ENCODE data around the gene GTF2F2. TPM values are rescaled to one million over a fixed set of nuclear protein-coding genes. Genes with fewer than 3 reads are reported as not detected.
A peak's percentile ranks its signal among the peaks of the same experiment; 100 is the strongest.

The GTF2F2 gene
- total RNA-seq, 1 experiment from 2014 or later: 40.1 TPM

DNA sequence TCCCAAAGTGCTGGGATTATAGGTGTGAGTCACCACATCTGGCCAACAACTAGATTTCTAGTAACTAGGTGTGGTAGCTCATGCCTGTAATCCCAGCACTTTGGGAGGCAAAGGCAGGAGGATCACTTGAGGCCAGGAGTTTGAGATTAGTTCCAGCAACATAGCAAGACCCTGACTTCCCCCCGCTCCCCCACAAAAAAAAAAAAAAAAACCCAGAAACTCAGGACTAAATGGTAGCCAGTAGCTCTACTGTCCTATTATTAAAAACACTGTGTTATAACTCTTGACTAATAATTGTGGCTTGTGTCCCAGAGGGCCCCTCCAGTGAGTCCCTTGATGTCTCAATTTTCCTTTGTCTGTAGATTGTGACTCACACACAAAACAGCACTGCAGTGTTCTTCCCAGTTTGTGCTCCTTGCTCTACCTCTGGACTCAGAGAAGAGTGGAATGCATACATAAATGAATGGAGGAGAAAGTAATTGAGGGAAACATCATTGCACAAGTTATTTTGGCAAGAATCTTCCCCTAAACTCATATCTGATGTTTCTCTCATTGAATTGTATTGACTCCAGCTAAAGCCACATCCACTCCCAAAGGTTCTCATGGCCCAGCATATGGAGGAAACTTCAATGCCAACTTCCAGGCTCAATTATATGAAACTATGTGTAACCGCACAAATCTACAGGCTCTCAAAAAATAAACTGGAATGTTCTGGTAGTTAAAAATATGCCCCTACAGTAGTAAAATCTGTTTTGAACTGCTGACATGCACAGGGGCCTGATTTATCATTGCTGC, 211.9 kb downstream of the GTF2F2 start:
- H4K20me1 ChIP-seq (ENCODE audit: insufficient read depth): peaks cover 23% of the 10 kb centered on the region; the same call in 1 of the 2 replicates
- H3K9ac ChIP-seq (ENCODE audit: low read length): peak overlapping the region; percentile 38
- intact Hi-C loops (cut with micrococcal nuclease): no loop called here
- ChIA-PET CTCF (interaction anchor here (1.0 to 1.8 kb wide), 2 partner anchors 282 to 285 kb away, joined by 4 read pairs; no protein-coding TSS in a partner anchor), RAD21 (ENCODE audit: low non-redundant PET in 1 of 2, low total read pairs in 2 of 2, uncharacterized antibody in 2 of 2, unreplicated experiment in 2 of 2) (no interaction called here), POLR2A (interaction anchor here (0.6 to 3.1 kb wide), 5 partner anchors 9 to 897 kb away, joined by 4 to 29 read pairs (median 5); partner anchors contain the start of gene TPT1)
- no peaks in the 10 kb centered on the region for H3K9me2 ChIP-seq (ENCODE audit: insufficient read depth)
- H3K36me3 ChIP-seq (ENCODE audit: control insufficient read depth in 1 of 2, insufficient read depth in 2 of 2, low read length in 2 of 2): peaks cover 10 to 18% of the 10 kb centered on the region in 2 experiments
- DNase-seq (ENCODE audit: low read depth, low spot score): peak; percentile 85
- ATAC-seq: peak; percentile 74
- TF ChIP-seq JUND (IDR thresholded peaks at IDR 0.05) (no peak), CEBPB (IDR thresholded peaks at IDR 0.05; ENCODE audit: low read depth) (no peak), TCF7L2 (IDR thresholded peaks at IDR 0.05; ENCODE audit: borderline replicate concordance, extremely low read depth, insufficient read depth, insufficient read length) (peak; percentile 61), POLR2AphosphoS5 (IDR thresholded peaks at IDR 0.05; ENCODE audit: low read depth, low read length) (peak; percentile 52), YY1 (IDR thresholded peaks at IDR 0.05; ENCODE audit: extremely low read depth, insufficient replicate concordance, low read depth, low read length) (no peak)
- H3K4me3 ChIP-seq (replicated peaks in 1 of 2; ENCODE audit: low read depth in 1 of 2, low read length in 2 of 2): peak overlapping the region in 1 of 2 experiments; percentile 0; a peak in 1 of 4 replicates
- H3K9me3 ChIP-seq (ENCODE audit: control insufficient read depth in 1 of 2, insufficient read depth in 1 of 2, low read depth in 1 of 2, low read length in 2 of 2): no peaks in the 10 kb centered on the region
- H3K4me2 ChIP-seq (ENCODE audit: low read length): peak overlapping the region; percentile 44
- H3K79me2 ChIP-seq (ENCODE audit: insufficient read depth, low read length): peaks cover 13% of the 10 kb centered on the region
- peak overlapping the region; percentile 78 for H3K27ac ChIP-seq (ENCODE audit: low read depth, low read length)
- no TSS peak for BruUV-seq (replicated peaks)
- peaks cover 51 to 82% of the 10 kb centered on the region in 2 experiments for H3K4me1 ChIP-seq (ENCODE audit: control insufficient read depth in 1 of 2, insufficient read depth in 2 of 2, low read length in 2 of 2)
- no peaks in the 10 kb centered on the region for H3K27me3 ChIP-seq (ENCODE audit: insufficient read depth, low read length)
- H2AFZ ChIP-seq (ENCODE audit: low read depth, low read length, poor library complexity, severe bottlenecking): no peak overlapping the region

DNA sequence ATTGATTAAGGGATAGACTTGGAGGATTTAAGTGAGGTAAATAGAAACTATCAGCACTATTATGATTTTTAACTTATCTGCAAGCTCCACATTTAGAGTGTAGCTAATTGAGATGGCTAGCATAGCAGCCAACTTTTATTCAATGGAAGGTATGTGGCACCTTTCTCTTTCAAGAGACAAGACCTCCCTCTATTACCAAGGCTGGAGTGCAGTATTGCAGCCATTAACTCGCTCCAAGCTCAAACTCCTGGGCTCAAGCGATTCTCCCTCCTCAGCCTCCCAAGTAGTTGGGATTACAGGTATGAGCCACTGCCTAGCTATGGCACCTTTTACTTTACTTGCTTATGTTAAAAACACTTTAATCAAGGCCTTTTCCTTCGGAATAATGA, 212.5 kb downstream of the GTF2F2 start:
- peaks cover 16 to 24% of the 10 kb centered on the region in 2 experiments for H3K36me3 ChIP-seq (ENCODE audit: control insufficient read depth in 1 of 2, insufficient read depth in 2 of 2, low read length in 2 of 2)
- peaks cover 51 to 82% of the 10 kb centered on the region in 2 experiments for H3K4me1 ChIP-seq (ENCODE audit: control insufficient read depth in 1 of 2, insufficient read depth in 2 of 2, low read length in 2 of 2)
- H3K4me3 ChIP-seq (replicated peaks in 1 of 2; ENCODE audit: low read depth in 1 of 2, low read length in 2 of 2): peak overlapping the region in 1 of 2 experiments; percentile 0; a peak in 1 of 4 replicates
- H3K9ac ChIP-seq (ENCODE audit: low read length): peak overlapping the region; percentile 38
- POLR2A ChIA-PET: interaction anchor here (0.5 to 3.1 kb wide), 5 partner anchors 9 to 678 kb away, joined by 3 to 29 read pairs (median 5); partner anchors contain the start of gene TPT1
- DNase-seq (ENCODE audit: low read depth, low spot score) (no peak), ATAC-seq (peak; percentile 17)
- RAD21 ChIA-PET (ENCODE audit: low non-redundant PET in 1 of 2, low total read pairs in 2 of 2, uncharacterized antibody in 2 of 2, unreplicated experiment in 2 of 2): no interaction called here
- no peaks in the 10 kb centered on the region for H3K9me2 ChIP-seq (ENCODE audit: insufficient read depth)
- no peaks in the 10 kb centered on the region for H3K9me3 ChIP-seq (ENCODE audit: control insufficient read depth in 1 of 2, insufficient read depth in 1 of 2, low read depth in 1 of 2, low read length in 2 of 2)
- peak overlapping the region; percentile 78 for H3K27ac ChIP-seq (ENCODE audit: low read depth, low read length)
- H4K20me1 ChIP-seq (ENCODE audit: insufficient read depth): peaks cover 29% of the 10 kb centered on the region; the same call in 1 of the 2 replicates
- no TSS peak for BruUV-seq (replicated peaks)
- CTCF ChIA-PET: interaction anchor here (1.8 kb wide), 1 partner anchor 283 kb away, joined by 4 read pairs; no protein-coding TSS in a partner anchor
- H3K4me2 ChIP-seq (ENCODE audit: low read length): peak overlapping the region; percentile 44
- intact Hi-C loops (cut with micrococcal nuclease): no loop called here
- peaks cover 19% of the 10 kb centered on the region for H3K79me2 ChIP-seq (ENCODE audit: insufficient read depth, low read length)
- H3K27me3 ChIP-seq (ENCODE audit: insufficient read depth, low read length): no peaks in the 10 kb centered on the region
- H2AFZ ChIP-seq (ENCODE audit: low read depth, low read length, poor library complexity, severe bottlenecking): no peak overlapping the region
- TF ChIP-seq SRF (IDR thresholded peaks at IDR 0.05; ENCODE audit: low read depth): no peak
- TF ChIP-seq SIN3A (IDR thresholded peaks at IDR 0.05; ENCODE audit: low read depth): no peak
- TF ChIP-seq, protein P1, sequence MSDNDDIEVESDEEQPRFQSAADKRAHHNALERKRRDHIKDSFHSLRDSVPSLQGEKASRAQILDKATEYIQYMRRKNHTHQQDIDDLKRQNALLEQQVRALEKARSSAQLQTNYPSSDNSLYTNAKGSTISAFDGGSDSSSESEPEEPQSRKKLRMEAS (IDR thresholded peaks at IDR 0.05): no peak
- no peak for TF ChIP-seq EZH2 (IDR thresholded peaks at IDR 0.05)
- TF ChIP-seq, protein P2, sequence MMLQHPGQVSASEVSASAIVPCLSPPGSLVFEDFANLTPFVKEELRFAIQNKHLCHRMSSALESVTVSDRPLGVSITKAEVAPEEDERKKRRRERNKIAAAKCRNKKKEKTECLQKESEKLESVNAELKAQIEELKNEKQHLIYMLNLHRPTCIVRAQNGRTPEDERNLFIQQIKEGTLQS (IDR thresholded peaks at IDR 0.05): no peak
- no peak for TF ChIP-seq ZNF274 (IDR thresholded peaks at IDR 0.05; ENCODE audit: low read depth, low read length)
- TF ChIP-seq, protein P3, sequence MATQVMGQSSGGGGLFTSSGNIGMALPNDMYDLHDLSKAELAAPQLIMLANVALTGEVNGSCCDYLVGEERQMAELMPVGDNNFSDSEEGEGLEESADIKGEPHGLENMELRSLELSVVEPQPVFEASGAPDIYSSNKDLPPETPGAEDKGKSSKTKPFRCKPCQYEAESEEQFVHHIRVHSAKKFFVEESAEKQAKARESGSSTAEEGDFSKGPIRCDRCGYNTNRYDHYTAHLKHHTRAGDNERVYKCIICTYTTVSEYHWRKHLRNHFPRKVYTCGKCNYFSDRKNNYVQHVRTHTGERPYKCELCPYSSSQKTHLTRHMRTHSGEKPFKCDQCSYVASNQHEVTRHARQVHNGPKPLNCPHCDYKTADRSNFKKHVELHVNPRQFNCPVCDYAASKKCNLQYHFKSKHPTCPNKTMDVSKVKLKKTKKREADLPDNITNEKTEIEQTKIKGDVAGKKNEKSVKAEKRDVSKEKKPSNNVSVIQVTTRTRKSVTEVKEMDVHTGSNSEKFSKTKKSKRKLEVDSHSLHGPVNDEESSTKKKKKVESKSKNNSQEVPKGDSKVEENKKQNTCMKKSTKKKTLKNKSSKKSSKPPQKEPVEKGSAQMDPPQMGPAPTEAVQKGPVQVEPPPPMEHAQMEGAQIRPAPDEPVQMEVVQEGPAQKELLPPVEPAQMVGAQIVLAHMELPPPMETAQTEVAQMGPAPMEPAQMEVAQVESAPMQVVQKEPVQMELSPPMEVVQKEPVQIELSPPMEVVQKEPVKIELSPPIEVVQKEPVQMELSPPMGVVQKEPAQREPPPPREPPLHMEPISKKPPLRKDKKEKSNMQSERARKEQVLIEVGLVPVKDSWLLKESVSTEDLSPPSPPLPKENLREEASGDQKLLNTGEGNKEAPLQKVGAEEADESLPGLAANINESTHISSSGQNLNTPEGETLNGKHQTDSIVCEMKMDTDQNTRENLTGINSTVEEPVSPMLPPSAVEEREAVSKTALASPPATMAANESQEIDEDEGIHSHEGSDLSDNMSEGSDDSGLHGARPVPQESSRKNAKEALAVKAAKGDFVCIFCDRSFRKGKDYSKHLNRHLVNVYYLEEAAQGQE (IDR thresholded peaks at IDR 0.05; ENCODE audit: low read depth): no peak
- TF ChIP-seq SP1 (IDR thresholded peaks at IDR 0.05; ENCODE audit: low read depth): no peak
- no peak for TF ChIP-seq TCF7L2 (IDR thresholded peaks at IDR 0.05; ENCODE audit: borderline replicate concordance, extremely low read depth, insufficient read depth, insufficient read length)
- no peak for TF ChIP-seq ZFX (IDR thresholded peaks at IDR 0.05)
- TF ChIP-seq EGR1 (IDR thresholded peaks at IDR 0.05; ENCODE audit: low read depth): no peak
- TF ChIP-seq ELF1 (IDR thresholded peaks at IDR 0.05; ENCODE audit: borderline replicate concordance, low read depth): no peak

Data from HCT116 (cell line).